Measurements from ENCODE around the gene CIB2.

The CIB2 gene

GRCh38 chr15:78055919-78056713 is 75.1 kb downstream of the CIB2 start:
- H3K36me3 ChIP-seq (ENCODE audit: control insufficient read depth, low read length), result peaks cover 14% of the 10 kb centered on the region
- peak overlapping the region; percentile 47 for H3K4me2 ChIP-seq (ENCODE audit: low read length)
- H3K27me3 ChIP-seq (ENCODE audit: control insufficient read depth, low read length), result no peaks in the 10 kb centered on the region
- no peaks in the 10 kb centered on the region for H3K9me2 ChIP-seq (replicated peaks; ENCODE audit: control insufficient read depth, low read length)
- no peak overlapping the region for H3K27ac ChIP-seq (ENCODE audit: low read depth, low read length)
- H3K4me3 ChIP-seq (ENCODE audit: low read length), result no peak overlapping the region
- H3K79me2 ChIP-seq (ENCODE audit: control insufficient read depth, low read length), result peaks cover 46% of the 10 kb centered on the region
- no peaks in the 10 kb centered on the region for H3F3A ChIP-seq (ENCODE audit: control insufficient read depth, insufficient read depth)
- TF ChIP-seq CTCF (IDR thresholded peaks at IDR 0.05; ENCODE audit: low read depth, low read length, poor library complexity, severe bottlenecking), result no peak
- TF ChIP-seq EZH2phosphoT487 (IDR thresholded peaks at IDR 0.05; ENCODE audit: borderline replicate concordance, low read length), result no peak
- 0 out of 2 replicates have a peak, but pooled peaks cover 2% of the 10 kb centered on the region for H4K20me1 ChIP-seq (ENCODE audit: control insufficient read depth, insufficient read depth, low read depth, low read length)
- H3K9me3 ChIP-seq (ENCODE audit: control insufficient read depth, insufficient read depth, low read length), result no peaks in the 10 kb centered on the region
- H3K4me1 ChIP-seq (ENCODE audit: control insufficient read depth, low read length), result peaks cover 41% of the 10 kb centered on the region

- peaks cover 40% of the 10 kb centered on the region for H3K4me1 ChIP-seq (ENCODE audit: control insufficient read depth, low read length)
- no peak overlapping the region for H3K4me2 ChIP-seq (ENCODE audit: low read length)
- H3K79me2 ChIP-seq (ENCODE audit: control insufficient read depth, low read length), result peaks cover 39% of the 10 kb centered on the region
- no peaks in the 10 kb centered on the region for H3K9me2 ChIP-seq (replicated peaks; ENCODE audit: control insufficient read depth, low read length)
- H3K36me3 ChIP-seq (ENCODE audit: control insufficient read depth, low read length), result peaks cover 15% of the 10 kb centered on the region
- H4K20me1 ChIP-seq (ENCODE audit: control insufficient read depth, insufficient read depth, low read depth, low read length), result 0 out of 2 replicates have a peak, but pooled peaks cover 2% of the 10 kb centered on the region
- TF ChIP-seq CTCF (IDR thresholded peaks at IDR 0.05; ENCODE audit: low read depth, low read length, poor library complexity, severe bottlenecking) (no peak), EZH2phosphoT487 (IDR thresholded peaks at IDR 0.05; ENCODE audit: borderline replicate concordance, low read length) (no peak)
- no peaks in the 10 kb centered on the region for H3K9me3 ChIP-seq (ENCODE audit: control insufficient read depth, insufficient read depth, low read length)
- no peaks in the 10 kb centered on the region for H3K27me3 ChIP-seq (ENCODE audit: control insufficient read depth, low read length)
- no peak overlapping the region for H3K27ac ChIP-seq (ENCODE audit: low read depth, low read length)
- no peak overlapping the region for H3K4me3 ChIP-seq (ENCODE audit: low read length)
- no peaks in the 10 kb centered on the region for H3F3A ChIP-seq (ENCODE audit: control insufficient read depth, insufficient read depth)
Observed at GRCh38 chr15:78054966-78055365, 76.3 kb downstream of the CIB2 start.

Measured in DOHH2 (cell line).